Measurements from ENCODE around the gene JAZF1. TPM values are rescaled to one million over a fixed set of nuclear protein-coding genes. Genes with fewer than 3 reads are reported as not detected.

JAZF1 gene
- total and polyA plus RNA-seq, 2 experiments from 2014 or later: 13.8 to 19.6 TPM

DNA sequence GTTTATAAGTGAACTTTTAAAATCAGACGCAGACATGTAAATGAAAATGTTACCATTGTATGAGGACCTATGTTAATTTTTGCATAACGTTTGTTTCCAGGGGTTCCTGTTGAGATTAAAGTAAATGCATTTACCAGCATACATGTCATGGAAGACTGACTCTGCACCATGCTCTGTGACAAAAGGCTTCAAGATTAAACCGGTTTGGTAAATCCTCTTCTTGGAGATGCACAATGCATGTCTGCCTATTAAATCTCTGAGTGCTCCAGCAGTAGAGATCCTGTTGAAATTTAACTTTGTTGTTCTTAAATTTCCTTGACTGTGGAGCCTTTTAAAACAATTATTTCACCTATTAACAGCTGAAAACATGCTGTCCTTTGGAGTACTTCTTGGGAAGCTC, 36.5 kb upstream of the JAZF1 start:
- no peak for DNase-seq

DNA sequence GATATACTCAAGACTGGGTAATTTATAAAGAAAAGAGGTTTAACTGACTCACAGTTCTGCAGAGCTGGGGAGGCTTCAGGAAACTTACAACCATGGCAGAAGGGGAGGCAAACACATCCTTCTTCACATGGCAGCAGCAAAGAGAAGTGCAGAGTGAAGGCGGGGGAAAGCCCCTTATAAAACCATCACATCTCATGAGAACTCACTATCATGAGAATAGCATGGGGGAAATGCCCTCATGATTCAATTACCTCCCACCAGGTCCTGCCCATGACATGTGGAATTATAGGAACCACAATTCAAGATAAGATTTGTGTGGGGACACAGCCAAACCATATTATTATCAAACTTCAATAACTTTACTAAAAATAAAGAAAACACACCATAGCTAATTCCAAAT, 30.4 kb upstream of the JAZF1 start:
- H3K4me3 ChIP-seq: no peak overlapping the region
- no peaks in the 10 kb centered on the region for H3F3A ChIP-seq (ENCODE audit: insufficient read depth)
- H3K9ac ChIP-seq: no peak overlapping the region
- no peak overlapping the region for H3K27ac ChIP-seq
- no peaks in the 10 kb centered on the region for H3K9me2 ChIP-seq (ENCODE audit: insufficient read depth)
- no peak overlapping the region for H3K4me2 ChIP-seq (ENCODE audit: unreplicated experiment)
- no peak for DNase-seq
- no peaks in the 10 kb centered on the region for H3K4me1 ChIP-seq (ENCODE audit: insufficient read depth)
- no peaks in the 10 kb centered on the region for H3K9me3 ChIP-seq (ENCODE audit: low read depth)
- no peak for TF ChIP-seq EZH2 (IDR thresholded peaks at IDR 0.05; ENCODE audit: insufficient read depth, poor library complexity, severe bottlenecking)
- no peak for TF ChIP-seq EZH2phosphoT487 (IDR thresholded peaks at IDR 0.05; ENCODE audit: insufficient read depth, low read depth)
- no peaks in the 10 kb centered on the region for H3K36me3 ChIP-seq (ENCODE audit: low read depth)
- WGBS, 2 experiments (ENCODE audit: low coverage in 1 of 2, low lambda C conversion rate in 2 of 2, missing lambda C conversion rate in 2 of 2): 100% methylated on average over 1 of the region's 1 CpG
- no peak overlapping the region for H2AFZ ChIP-seq
- in situ Hi-C loops (cut with MboI): no loop called here
- no peaks in the 10 kb centered on the region for H4K20me1 ChIP-seq (ENCODE audit: insufficient read depth)
- H3K79me2 ChIP-seq (ENCODE audit: insufficient read depth): no peaks in the 10 kb centered on the region
- H3K27me3 ChIP-seq (replicated peaks; ENCODE audit: insufficient read depth): no peaks in the 10 kb centered on the region

More for the DNA sequence above, 36.5 kb upstream of the JAZF1 start:
- Histone ChIP-seq H3K27me3 (replicated peaks; ENCODE audit: insufficient read depth) (no peaks in the 10 kb centered on the region), H3K9me3 (ENCODE audit: low read depth) (no peaks in the 10 kb centered on the region), H3K4me1 (ENCODE audit: insufficient read depth) (no peaks in the 10 kb centered on the region), H3K4me3 (no peak overlapping the region), H3F3A (ENCODE audit: insufficient read depth) (no peaks in the 10 kb centered on the region), H3K79me2 (ENCODE audit: insufficient read depth) (no peaks in the 10 kb centered on the region), H3K4me2 (ENCODE audit: unreplicated experiment) (no peak overlapping the region), H3K27ac (no peak overlapping the region), H3K36me3 (ENCODE audit: low read depth) (no peaks in the 10 kb centered on the region), H3K9me2 (ENCODE audit: insufficient read depth) (no peaks in the 10 kb centered on the region), H3K9ac (no peak overlapping the region), H2AFZ (no peak overlapping the region), H4K20me1 (ENCODE audit: insufficient read depth) (no peaks in the 10 kb centered on the region)
- TF ChIP-seq EZH2 (IDR thresholded peaks at IDR 0.05; ENCODE audit: insufficient read depth, poor library complexity, severe bottlenecking) (no peak), EZH2phosphoT487 (IDR thresholded peaks at IDR 0.05; ENCODE audit: insufficient read depth, low read depth) (no peak)
- in situ Hi-C loops (cut with MboI): no loop called here
- WGBS, 2 experiments (ENCODE audit: low coverage in 1 of 2, low lambda C conversion rate in 2 of 2, missing lambda C conversion rate in 2 of 2): 43 to 53% methylated on average over 3 of the region's 3 CpGs

DNA sequence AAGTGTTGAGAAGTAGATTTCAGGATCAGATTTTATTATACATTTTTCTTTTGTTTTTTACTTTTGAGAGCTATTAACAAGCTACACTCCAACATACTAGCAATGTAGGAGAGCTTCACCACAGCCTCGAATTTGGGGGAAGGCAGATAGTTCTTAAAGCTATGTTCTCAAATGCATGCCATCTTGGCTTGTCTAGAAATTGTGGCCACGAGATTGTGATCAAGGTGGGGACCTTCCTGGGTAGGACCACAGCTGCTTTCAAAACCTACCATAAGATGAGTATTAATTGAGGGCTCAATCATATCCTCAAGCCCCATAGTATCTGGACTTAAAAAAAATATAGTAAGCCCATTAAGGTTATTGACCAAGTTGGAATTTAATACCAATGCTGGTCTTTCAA, 27.9 kb upstream of the JAZF1 start:
- H3K9me3 ChIP-seq (ENCODE audit: low read depth): no peaks in the 10 kb centered on the region
- no peaks in the 10 kb centered on the region for H3K27me3 ChIP-seq (replicated peaks; ENCODE audit: insufficient read depth)
- TF ChIP-seq EZH2phosphoT487 (IDR thresholded peaks at IDR 0.05; ENCODE audit: insufficient read depth, low read depth) (no peak), EZH2 (IDR thresholded peaks at IDR 0.05; ENCODE audit: insufficient read depth, poor library complexity, severe bottlenecking) (no peak)
- no peak overlapping the region for H3K9ac ChIP-seq
- H3K79me2 ChIP-seq (ENCODE audit: insufficient read depth): no peaks in the 10 kb centered on the region
- in situ Hi-C loops (cut with MboI): no loop called here
- no peak overlapping the region for H3K4me3 ChIP-seq
- H3K4me2 ChIP-seq (ENCODE audit: unreplicated experiment): no peak overlapping the region
- WGBS, 2 experiments (ENCODE audit: low coverage in 1 of 2, low lambda C conversion rate in 2 of 2, missing lambda C conversion rate in 2 of 2): 81 to 83% methylated on average over 2 of the region's 2 CpGs
- H3F3A ChIP-seq (ENCODE audit: insufficient read depth): no peaks in the 10 kb centered on the region
- H3K4me1 ChIP-seq (ENCODE audit: insufficient read depth): peaks cover 5% of the 10 kb centered on the region
- H3K27ac ChIP-seq: no peak overlapping the region
- no peaks in the 10 kb centered on the region for H4K20me1 ChIP-seq (ENCODE audit: insufficient read depth)
- DNase-seq: no peak
- no peaks in the 10 kb centered on the region for H3K9me2 ChIP-seq (ENCODE audit: insufficient read depth)
- no peaks in the 10 kb centered on the region for H3K36me3 ChIP-seq (ENCODE audit: low read depth)
- H2AFZ ChIP-seq: no peak overlapping the region

DNA sequence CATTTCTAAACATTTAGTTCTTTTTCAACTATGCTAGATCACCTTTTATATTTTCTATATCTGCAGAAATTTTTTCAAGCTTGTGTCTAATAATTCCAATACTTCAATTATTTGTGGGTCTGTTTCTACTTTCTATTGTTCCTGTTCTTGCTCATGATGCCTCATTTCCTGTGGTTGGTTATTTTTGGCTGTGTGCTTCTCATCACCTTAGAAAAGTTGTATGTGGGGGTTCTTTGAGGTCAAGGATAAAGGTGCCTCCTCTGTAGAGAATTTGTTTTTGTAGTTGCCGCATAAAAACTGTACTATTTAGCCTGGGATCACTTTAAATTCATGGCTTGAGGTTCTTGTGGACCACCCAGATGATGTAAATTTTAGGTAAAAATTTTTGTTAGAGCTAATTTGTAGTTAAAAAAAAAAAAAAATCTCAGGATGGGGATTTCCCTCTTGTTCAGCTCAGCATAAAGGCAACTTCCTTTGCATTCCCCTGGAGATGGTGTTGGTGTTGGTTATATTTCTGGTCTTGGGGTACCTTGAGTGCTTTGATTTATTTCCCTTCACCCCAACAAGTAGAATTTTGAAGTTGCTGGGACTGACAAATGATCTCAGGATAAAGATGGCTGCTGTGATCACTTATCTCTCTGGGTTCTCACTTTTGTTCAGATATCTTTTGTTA, 27.0 kb upstream of the JAZF1 start:
- Histone ChIP-seq H3F3A (ENCODE audit: insufficient read depth) (no peaks in the 10 kb centered on the region), H3K4me1 (ENCODE audit: insufficient read depth) (peaks cover 10% of the 10 kb centered on the region), H3K27ac (no peak overlapping the region), H3K9ac (no peak overlapping the region), H3K9me2 (ENCODE audit: insufficient read depth) (no peaks in the 10 kb centered on the region), H3K27me3 (replicated peaks; ENCODE audit: insufficient read depth) (no peaks in the 10 kb centered on the region), H3K9me3 (ENCODE audit: low read depth) (no peaks in the 10 kb centered on the region), H4K20me1 (ENCODE audit: insufficient read depth) (no peaks in the 10 kb centered on the region), H3K36me3 (ENCODE audit: low read depth) (no peaks in the 10 kb centered on the region), H3K4me3 (no peak overlapping the region), H3K4me2 (ENCODE audit: unreplicated experiment) (no peak overlapping the region), H2AFZ (no peak overlapping the region), H3K79me2 (ENCODE audit: insufficient read depth) (no peaks in the 10 kb centered on the region)
- TF ChIP-seq EZH2 (IDR thresholded peaks at IDR 0.05; ENCODE audit: insufficient read depth, poor library complexity, severe bottlenecking) (no peak), EZH2phosphoT487 (IDR thresholded peaks at IDR 0.05; ENCODE audit: insufficient read depth, low read depth) (no peak)
- in situ Hi-C loops (cut with MboI): no loop called here
- WGBS, 2 experiments (ENCODE audit: low coverage in 1 of 2, low lambda C conversion rate in 2 of 2, missing lambda C conversion rate in 2 of 2): 75 to 90% methylated on average over 1 of the region's 1 CpG
- DNase-seq: peak; percentile 24

Measured in GM23248 (cell line).